Measurements from ENCODE around the gene TRPM3. TPM values are rescaled to one million over a fixed set of nuclear protein-coding genes. Genes with fewer than 3 reads are reported as not detected.

TRPM3 gene
- 1 to 10 TPM in 1 of 6 donors, under 1 TPM in 4, not detected in 1; 0.10 to 1.0 (median 0.17) TPM for total RNA-seq

DNA sequence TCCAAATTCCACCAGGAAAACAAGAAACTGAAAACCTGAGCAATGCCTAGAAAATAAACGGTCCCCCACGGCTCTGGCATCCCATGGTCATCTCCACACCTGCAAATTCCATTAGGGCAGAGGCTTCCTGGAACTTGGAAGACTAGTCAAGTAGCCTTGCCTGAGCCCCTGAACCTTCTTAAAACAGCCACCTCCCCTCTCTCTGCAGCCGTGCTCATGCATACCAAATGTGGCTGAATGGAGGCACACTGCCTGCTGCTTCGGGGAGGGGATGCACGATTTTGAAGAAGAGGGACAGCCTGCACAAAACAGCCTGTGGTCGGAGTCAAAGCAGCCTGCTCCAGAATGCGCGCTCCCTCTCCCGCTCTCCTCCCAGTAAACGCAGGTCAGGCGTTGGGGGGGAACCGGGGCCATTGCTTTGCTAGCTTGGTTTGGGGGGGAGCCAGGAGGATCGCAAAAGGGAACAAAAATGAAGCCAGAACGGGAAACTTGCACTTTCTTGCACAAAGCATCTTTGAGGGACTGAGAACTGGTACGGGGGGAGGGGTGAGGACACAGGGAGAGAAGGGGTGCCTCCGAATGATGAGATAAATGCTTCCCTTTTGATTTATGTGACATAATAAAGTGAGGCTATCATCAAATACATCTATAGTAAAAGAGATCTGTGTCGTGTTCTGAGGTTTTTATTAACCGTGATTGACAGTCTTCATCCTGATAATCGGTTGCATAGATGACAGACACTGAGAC is at the start of gene TRPM3:
Gene TRPM3, minus strand, starts transcription at position 347 of the 747 bp plus-strand sequence. Its CDS starts 267 bp downstream, at position 80.
- Histone ChIP-seq H3K36me3 (no peaks in the 10 kb centered on the region), H3K9me3 (no peaks in the 10 kb centered on the region), H3K4me1 (peaks cover 0 to 6% (median 0%) of the 10 kb centered on the region in 4 donors), H3K27ac (no peak within 1 kb of the TSS), H3K27me3 (no peaks in the 10 kb centered on the region), H3K4me3 (no peak within 1 kb of the TSS)
- WGBS, 2 donors: 4 to 5% methylated on average over 16 to 19 of the region's 19 CpGs
- DNase-seq: no peak
- TF ChIP-seq POLR2AphosphoS5 (IDR thresholded peaks at IDR 0.05): no peak
- no peak for ATAC-seq (ENCODE audit: low FRiP score in 2 of 2)

DNA sequence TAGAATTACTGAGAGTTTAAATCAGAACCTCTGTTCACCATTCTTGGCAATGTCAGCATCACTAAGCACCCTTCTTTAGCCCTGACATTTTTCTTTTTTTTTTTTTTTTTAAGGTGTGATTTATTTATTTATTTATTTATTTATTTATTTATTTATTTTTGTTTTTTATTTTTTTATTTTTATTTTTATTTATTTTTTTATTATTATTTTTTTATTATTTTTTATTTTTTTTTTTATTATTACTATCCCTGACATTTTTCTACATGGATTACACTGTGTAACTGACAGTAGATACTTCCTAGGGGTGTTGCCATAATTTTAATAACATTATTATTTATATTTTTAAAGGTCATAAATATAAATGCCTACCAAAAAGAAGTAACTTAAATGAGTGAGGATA is 47.0 kb upstream of the TRPM3 start:
- DNase-seq (no peak), ATAC-seq (ENCODE audit: low FRiP score in 2 of 2) (no peak)
- Histone ChIP-seq H3K4me1 (no peaks in the 10 kb centered on the region), H3K27me3 (no peaks in the 10 kb centered on the region), H3K27ac (no peak overlapping the region), H3K4me3 (no peak overlapping the region), H3K9me3 (no peaks in the 10 kb centered on the region), H3K36me3 (no peaks in the 10 kb centered on the region)
- TF ChIP-seq, protein P1, sequence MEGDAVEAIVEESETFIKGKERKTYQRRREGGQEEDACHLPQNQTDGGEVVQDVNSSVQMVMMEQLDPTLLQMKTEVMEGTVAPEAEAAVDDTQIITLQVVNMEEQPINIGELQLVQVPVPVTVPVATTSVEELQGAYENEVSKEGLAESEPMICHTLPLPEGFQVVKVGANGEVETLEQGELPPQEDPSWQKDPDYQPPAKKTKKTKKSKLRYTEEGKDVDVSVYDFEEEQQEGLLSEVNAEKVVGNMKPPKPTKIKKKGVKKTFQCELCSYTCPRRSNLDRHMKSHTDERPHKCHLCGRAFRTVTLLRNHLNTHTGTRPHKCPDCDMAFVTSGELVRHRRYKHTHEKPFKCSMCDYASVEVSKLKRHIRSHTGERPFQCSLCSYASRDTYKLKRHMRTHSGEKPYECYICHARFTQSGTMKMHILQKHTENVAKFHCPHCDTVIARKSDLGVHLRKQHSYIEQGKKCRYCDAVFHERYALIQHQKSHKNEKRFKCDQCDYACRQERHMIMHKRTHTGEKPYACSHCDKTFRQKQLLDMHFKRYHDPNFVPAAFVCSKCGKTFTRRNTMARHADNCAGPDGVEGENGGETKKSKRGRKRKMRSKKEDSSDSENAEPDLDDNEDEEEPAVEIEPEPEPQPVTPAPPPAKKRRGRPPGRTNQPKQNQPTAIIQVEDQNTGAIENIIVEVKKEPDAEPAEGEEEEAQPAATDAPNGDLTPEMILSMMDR (IDR thresholded peaks at IDR 0.05): no peak
- TF ChIP-seq EP300 (IDR thresholded peaks at IDR 0.05) (no peak), POLR2AphosphoS5 (IDR thresholded peaks at IDR 0.05) (no peak), POLR2A (IDR thresholded peaks at IDR 0.05) (no peak)

DNA sequence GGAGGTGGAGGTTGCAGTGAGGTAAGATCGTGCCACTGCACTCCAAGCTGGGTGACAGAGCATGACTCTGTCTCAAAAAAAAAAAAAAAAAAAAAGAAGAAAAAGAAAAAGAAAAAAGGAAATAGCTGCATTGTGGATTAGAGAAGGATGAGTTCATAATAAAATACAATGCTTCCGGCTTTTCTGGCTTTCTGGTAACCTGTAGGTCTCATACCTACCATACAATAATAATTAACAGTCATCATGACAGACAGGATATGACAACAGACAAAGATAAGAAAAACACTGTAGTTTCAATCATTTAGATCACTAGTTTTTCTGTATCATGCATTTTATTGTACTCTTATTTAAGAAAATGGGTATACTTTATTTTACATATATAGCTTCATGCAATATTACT is 40.7 kb upstream of the TRPM3 start:
- H3K36me3 ChIP-seq: no peaks in the 10 kb centered on the region
- no peak overlapping the region for H3K27ac ChIP-seq
- 76 to 88% methylated on average over 2 of the region's 2 CpGs for WGBS, 2 donors
- TF ChIP-seq POLR2A (IDR thresholded peaks at IDR 0.05): no peak
- TF ChIP-seq, protein P1 (IDR thresholded peaks at IDR 0.05): no peak
- TF ChIP-seq POLR2AphosphoS5 (IDR thresholded peaks at IDR 0.05): no peak
- TF ChIP-seq EP300 (IDR thresholded peaks at IDR 0.05): no peak
- H3K9me3 ChIP-seq: no peaks in the 10 kb centered on the region
- no peaks in the 10 kb centered on the region for H3K27me3 ChIP-seq
- DNase-seq (no peak), ATAC-seq (ENCODE audit: low FRiP score in 2 of 2) (no peak)
- H3K4me3 ChIP-seq: no peak overlapping the region
- H3K4me1 ChIP-seq: no peaks in the 10 kb centered on the region

DNA sequence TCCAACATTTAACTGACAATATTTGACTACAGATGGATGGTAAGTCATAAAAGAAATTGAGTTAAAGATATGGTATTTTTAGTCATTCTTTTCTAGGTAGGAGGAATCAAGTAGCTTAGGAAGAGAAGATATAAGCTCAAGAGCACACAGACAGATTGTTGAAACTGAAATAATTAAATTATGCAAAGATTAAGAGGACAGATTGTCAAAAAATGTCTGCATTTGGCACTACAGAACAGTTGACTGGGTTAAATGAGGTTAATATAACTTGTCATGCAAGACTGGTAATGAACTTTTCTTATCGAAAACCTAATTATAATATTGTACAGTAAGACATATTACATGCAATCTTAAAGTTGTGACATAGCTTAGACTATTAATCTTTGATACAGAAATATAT is 36.3 kb upstream of the TRPM3 start:
- no peak overlapping the region for H3K4me3 ChIP-seq
- TF ChIP-seq EP300 (IDR thresholded peaks at IDR 0.05) (no peak), POLR2A (IDR thresholded peaks at IDR 0.05) (no peak), POLR2AphosphoS5 (IDR thresholded peaks at IDR 0.05) (no peak)
- TF ChIP-seq, protein P1 (IDR thresholded peaks at IDR 0.05): no peak
- 80 to 93% methylated on average over 1 of the region's 1 CpG for WGBS, 2 donors
- no peaks in the 10 kb centered on the region for H3K27me3 ChIP-seq
- no peaks in the 10 kb centered on the region for H3K9me3 ChIP-seq
- DNase-seq (no peak), ATAC-seq (ENCODE audit: low FRiP score in 2 of 2) (no peak)
- no peaks in the 10 kb centered on the region for H3K36me3 ChIP-seq
- no peaks in the 10 kb centered on the region for H3K4me1 ChIP-seq
- no peak overlapping the region for H3K27ac ChIP-seq

DNA sequence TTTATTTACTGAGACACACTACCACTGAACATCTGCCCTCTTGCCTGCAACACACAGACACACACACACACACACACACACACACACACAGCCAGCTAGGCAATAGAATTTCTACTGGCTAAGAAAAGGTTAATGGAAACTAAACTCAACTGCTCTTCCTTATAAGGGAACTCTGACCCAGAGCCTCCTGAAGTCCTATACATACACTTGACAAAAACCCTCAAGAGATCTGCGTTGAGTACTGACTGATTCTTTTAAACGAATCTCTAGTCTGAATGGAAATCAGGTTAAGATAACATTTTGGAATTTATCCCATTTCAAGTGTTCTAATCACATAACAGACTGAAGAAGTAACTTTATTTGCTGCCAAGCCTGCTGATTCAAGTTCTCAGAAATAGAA is 25.9 kb upstream of the TRPM3 start:
- Histone ChIP-seq H3K4me1 (peaks cover 0 to 8% (median 2%) of the 10 kb centered on the region in 4 donors), H3K36me3 (no peaks in the 10 kb centered on the region), H3K9me3 (no peaks in the 10 kb centered on the region), H3K27ac (no peak overlapping the region), H3K27me3 (no peaks in the 10 kb centered on the region), H3K4me3 (no peak overlapping the region)
- 29 to 39% methylated on average over 2 of the region's 2 CpGs for WGBS, 2 donors
- TF ChIP-seq POLR2A (IDR thresholded peaks at IDR 0.05) (no peak), EP300 (IDR thresholded peaks at IDR 0.05) (no peak), POLR2AphosphoS5 (IDR thresholded peaks at IDR 0.05) (no peak)
- TF ChIP-seq, protein P1 (IDR thresholded peaks at IDR 0.05): no peak
- ATAC-seq (ENCODE audit: low FRiP score in 2 of 2) (no peak), DNase-seq (no peak)
